Measurements from ENCODE around the gene PSMD9. TPM values are rescaled to one million over a fixed set of nuclear protein-coding genes. Genes with fewer than 3 reads are reported as not detected.

PSMD9 gene
- total RNA-seq, 1 donor from 2014 or later, result 28.1 TPM

DNA sequence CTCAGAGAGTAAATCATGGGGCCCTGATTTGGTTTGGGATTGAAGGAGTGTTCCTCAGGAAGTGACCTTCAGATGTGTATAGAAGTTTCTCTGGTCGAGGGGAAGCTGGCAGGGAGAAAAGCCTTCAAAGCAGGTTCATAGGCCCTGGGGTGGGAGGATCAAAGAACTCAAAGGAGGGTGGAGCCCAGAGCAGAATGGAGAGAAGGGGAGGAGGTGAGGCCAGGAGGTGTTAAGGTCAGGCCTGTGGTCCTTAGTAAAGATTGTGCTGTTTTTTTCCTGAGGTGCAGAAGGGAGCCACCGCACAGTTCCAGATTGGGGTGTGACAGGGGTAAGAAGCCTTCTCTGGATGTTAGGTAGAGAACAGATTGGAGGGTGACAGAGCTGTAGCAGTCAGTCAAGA is 20.1 kb downstream of the PSMD9 start:
- intact Hi-C loops (cut with micrococcal nuclease), result no loop called here
- Histone ChIP-seq H3K4me1 (no peaks in the 10 kb centered on the region), H3K36me3 (peaks cover 87% of the 10 kb centered on the region), H3K27ac (replicated peaks) (no peak overlapping the region), H3K27me3 (ENCODE audit: low read depth) (no peaks in the 10 kb centered on the region), H3K9me3 (replicated peaks) (no peaks in the 10 kb centered on the region), H3K4me3 (no peak overlapping the region)
- DNase-seq, result no peak
- TF ChIP-seq, protein P1, sequence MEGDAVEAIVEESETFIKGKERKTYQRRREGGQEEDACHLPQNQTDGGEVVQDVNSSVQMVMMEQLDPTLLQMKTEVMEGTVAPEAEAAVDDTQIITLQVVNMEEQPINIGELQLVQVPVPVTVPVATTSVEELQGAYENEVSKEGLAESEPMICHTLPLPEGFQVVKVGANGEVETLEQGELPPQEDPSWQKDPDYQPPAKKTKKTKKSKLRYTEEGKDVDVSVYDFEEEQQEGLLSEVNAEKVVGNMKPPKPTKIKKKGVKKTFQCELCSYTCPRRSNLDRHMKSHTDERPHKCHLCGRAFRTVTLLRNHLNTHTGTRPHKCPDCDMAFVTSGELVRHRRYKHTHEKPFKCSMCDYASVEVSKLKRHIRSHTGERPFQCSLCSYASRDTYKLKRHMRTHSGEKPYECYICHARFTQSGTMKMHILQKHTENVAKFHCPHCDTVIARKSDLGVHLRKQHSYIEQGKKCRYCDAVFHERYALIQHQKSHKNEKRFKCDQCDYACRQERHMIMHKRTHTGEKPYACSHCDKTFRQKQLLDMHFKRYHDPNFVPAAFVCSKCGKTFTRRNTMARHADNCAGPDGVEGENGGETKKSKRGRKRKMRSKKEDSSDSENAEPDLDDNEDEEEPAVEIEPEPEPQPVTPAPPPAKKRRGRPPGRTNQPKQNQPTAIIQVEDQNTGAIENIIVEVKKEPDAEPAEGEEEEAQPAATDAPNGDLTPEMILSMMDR (IDR thresholded peaks at IDR 0.05; ENCODE audit: borderline replicate concordance), result no peak

DNA sequence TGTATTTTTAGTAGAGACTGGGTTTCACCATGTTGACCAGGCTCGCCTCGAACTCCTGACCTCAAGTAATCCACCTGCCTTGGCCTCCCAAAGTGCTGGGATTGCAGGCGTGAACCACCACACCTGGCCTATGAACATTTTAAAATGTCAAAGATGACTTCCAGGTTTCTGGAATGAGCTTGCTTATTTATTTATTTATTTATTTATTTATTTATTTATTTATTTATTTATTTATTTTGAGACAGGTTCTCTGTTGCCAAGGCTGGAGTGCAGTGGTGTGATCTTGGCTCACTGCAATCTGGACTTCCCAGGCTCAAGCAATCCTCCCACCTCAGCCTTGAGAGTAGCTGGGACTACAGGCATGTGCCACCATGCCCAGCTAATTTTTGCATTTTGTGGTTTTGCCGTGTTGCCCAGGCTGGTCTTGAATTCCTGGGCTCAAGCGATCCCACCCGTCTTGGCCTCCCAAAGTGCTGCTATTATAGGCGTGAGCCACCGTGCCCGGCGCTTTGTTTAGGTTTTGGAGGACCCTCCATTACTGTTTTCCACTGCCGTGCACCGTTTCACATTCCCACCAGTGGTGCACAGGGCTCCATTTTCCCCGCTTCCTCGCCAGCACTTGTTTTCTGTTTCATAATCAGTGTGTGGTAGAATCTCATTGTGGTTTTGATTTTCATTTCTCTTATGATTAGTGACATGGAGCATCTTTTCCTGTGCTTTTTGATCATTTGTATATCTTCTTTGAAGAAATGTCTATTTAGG is 23.4 kb downstream of the PSMD9 start:
- Histone ChIP-seq H3K36me3 (peaks cover 87% of the 10 kb centered on the region), H3K4me1 (peaks cover 11% of the 10 kb centered on the region), H3K9me3 (replicated peaks) (no peaks in the 10 kb centered on the region), H3K27ac (replicated peaks) (no peak overlapping the region), H3K4me3 (no peak overlapping the region), H3K27me3 (ENCODE audit: low read depth) (no peaks in the 10 kb centered on the region)
- intact Hi-C loops (cut with micrococcal nuclease), result loop anchor here (10.0 kb wide), 1 partner anchor 213 kb away; no protein-coding TSS in a partner anchor
- TF ChIP-seq, protein P1 (IDR thresholded peaks at IDR 0.05; ENCODE audit: borderline replicate concordance), result no peak
- DNase-seq, result no peak

DNA sequence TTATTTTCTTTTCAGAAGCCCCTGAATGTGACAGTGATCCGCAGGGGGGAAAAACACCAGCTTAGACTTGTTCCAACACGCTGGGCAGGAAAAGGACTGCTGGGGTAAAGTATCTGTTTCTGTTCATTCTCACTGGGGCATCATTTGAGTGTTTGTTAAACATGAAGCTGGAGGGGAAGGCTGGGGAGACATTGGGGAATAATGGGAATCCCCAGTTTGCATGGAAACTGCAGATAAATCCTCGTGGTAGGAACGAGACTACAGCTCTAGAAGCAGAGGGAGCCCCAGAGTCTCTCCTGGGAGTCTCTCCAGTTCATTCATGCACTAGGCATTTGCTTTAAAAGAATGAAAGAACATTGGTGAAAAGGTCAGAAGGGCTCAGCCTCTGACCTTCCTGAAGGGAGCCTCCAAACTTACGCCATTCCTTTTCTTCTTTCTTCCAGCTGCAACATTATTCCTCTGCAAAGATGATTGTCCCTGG is 27.3 kb downstream of the PSMD9 start:
- TF ChIP-seq, protein P1 (IDR thresholded peaks at IDR 0.05; ENCODE audit: borderline replicate concordance), result no peak
- Histone ChIP-seq H3K27ac (replicated peaks) (no peak overlapping the region), H3K27me3 (ENCODE audit: low read depth) (no peaks in the 10 kb centered on the region), H3K4me3 (no peak overlapping the region), H3K9me3 (replicated peaks) (no peaks in the 10 kb centered on the region), H3K4me1 (peaks cover 22% of the 10 kb centered on the region), H3K36me3 (peaks cover 59% of the 10 kb centered on the region)
- intact Hi-C loops (cut with micrococcal nuclease), result loop anchor here (10.0 kb wide), 1 partner anchor 209 kb away; no protein-coding TSS in a partner anchor
- no peak for DNase-seq

GRCh38 chr12:121916719-121917118 is 28.1 kb downstream of the PSMD9 start:
- no peak for DNase-seq
- TF ChIP-seq, protein P1 (IDR thresholded peaks at IDR 0.05; ENCODE audit: borderline replicate concordance), result peak; percentile 42
- no peak overlapping the region for H3K27ac ChIP-seq (replicated peaks)
- intact Hi-C loops (cut with micrococcal nuclease), result loop anchor here (10.0 kb wide), 1 partner anchor 208 kb away; no protein-coding TSS in a partner anchor
- no peak overlapping the region for H3K4me3 ChIP-seq
- peaks cover 22% of the 10 kb centered on the region for H3K4me1 ChIP-seq
- no peaks in the 10 kb centered on the region for H3K9me3 ChIP-seq (replicated peaks)
- no peaks in the 10 kb centered on the region for H3K27me3 ChIP-seq (ENCODE audit: low read depth)
- peaks cover 51% of the 10 kb centered on the region for H3K36me3 ChIP-seq

DNA sequence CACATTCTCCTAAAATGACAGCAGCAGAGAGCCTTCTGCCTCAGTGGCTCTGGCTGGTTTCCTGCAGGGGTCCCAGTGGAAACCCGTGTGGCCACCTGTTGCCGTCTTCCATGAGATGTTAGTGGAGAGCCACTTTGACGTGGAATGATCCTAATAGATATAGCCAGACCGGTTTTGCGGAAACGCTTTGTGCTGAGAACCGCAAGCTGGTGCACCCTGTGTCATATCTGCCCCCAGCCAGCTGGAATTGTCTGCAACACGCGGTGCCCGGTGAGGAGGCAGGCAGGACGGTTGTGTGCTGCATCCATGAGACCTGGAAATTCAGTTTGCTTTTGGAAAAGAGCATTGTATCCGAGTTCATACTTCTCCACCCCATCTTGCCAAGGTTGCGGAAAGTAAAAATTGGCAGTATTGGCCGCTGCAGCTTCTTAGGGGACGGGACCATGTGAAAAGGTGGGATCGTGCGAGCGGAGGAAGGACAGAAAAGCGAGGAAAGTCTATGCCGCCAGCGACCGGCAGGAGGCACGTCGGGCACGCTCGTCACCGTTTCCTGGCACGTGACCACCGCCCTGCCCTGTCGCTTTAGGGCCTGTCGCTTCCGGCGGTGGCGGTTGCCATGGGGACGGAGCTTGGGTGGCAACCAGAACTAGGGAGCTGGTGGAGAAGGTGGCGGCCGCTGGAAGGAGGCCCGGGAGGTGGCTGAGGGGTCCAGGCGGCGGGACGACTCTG is 29.5 kb downstream of the PSMD9 start, which contains the start of gene CFAP251:
Gene CFAP251, plus strand, starts transcription at position 643 of the 729 bp plus-strand sequence. CDS start 2,714 bp downstream, outside the sequence.
- peak; percentile 95 for DNase-seq
- Histone ChIP-seq H3K4me1 (peaks cover 23% of the 10 kb centered on the region), H3K4me3 (peak within 1 kb of the TSS; percentile 69), H3K36me3 (peaks cover 44% of the 10 kb centered on the region), H3K9me3 (replicated peaks) (no peaks in the 10 kb centered on the region), H3K27ac (replicated peaks) (peak within 1 kb of the TSS; percentile 39), H3K27me3 (ENCODE audit: low read depth) (no peaks in the 10 kb centered on the region)
- TF ChIP-seq, protein P1 (IDR thresholded peaks at IDR 0.05; ENCODE audit: borderline replicate concordance), result peak; percentile 75
- intact Hi-C loops (cut with micrococcal nuclease), result loop anchor here (10.0 kb wide), 1 partner anchor 207 kb away; no protein-coding TSS in a partner anchor
